ENCODE data around the gene IGSF6.
"Not testable (repeated sequence)": the region's sequence is repeated elsewhere in the genome, so short reads cannot be mapped to it uniquely, and the experiment has no call there.

IGSF6 gene

DNA sequence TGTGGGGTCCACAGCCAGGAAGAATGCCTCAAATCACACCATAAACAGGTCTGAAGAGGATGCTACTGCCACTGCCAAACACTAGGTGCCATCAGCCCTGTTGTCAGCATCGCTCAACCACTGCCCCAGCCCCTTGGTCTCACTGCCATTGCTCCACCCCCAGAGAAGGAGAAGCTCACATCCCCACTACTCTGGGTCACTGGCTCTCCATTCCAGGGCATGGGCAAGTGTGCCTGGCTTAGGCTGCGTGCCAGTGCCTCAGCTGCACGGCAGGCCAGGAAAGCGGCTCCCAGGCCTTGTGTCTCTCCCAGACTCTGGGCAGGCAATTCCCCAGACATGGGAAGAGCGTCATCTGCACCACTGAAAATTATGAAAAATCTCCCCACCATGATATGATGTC lies 1.2 kb upstream of the IGSF6 start:
- DNase-seq (ENCODE audit: extremely low read depth, low read depth): no peak
- no peak for TF ChIP-seq CTCF (IDR thresholded peaks at IDR 0.05; ENCODE audit: low read depth, low read length)

DNA sequence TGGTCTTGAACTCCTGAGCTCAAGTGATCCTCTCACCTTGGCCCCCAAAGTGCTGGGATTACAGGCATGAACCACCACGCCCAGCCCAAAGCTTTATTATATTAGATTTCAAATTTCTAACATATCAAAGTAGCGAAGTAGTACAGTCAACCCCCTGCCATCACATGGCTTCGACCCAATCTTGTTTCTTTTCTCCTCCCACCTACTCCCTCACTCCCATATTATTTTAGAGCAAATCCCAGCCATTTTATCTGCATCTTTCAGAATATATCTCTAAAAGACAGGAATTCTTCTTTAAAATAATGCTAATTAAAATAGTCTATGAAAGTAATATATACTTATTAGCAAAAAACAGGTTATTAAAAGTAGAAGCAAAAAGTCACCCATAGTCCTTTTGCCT lies 893 bp downstream of the IGSF6 start:
- TF ChIP-seq CTCF (IDR thresholded peaks at IDR 0.05; ENCODE audit: low read depth, low read length): no peak
- no peak for DNase-seq (ENCODE audit: extremely low read depth, low read depth)

- TF ChIP-seq CTCF (IDR thresholded peaks at IDR 0.05; ENCODE audit: low read depth, low read length): no peak
Observed at GRCh38 chr16:21650521-21650920, 1.9 kb downstream of the IGSF6 start.

DNA sequence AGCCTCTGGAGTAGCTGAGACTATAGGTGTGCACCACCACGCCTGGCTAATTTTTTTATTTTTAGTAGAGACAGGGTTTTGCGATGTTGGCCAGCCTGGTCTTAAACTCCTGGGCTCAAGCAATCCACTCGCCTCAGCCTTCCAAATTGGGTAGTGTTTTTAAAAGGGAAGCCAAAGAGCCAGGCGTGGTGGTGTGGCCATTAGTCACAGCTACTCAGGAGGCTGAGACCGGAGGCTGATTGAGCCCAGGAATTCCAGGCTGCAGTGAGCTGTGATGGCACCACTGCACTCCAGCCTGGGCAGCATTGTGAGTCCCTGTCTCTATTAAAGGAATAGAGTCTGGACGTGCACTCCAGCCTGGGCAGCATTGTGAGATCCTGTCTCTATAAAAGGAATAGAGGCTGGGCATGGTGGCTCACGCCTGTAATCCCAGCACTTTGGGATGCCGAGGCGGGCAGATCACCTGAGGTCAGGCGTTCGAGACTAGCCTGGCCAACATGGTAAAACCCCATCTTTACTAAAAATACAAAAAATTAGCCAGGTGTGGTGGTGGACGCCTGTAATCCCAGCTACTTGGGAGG lies 2.5 kb downstream of the IGSF6 start:
- DNase-seq (ENCODE audit: extremely low read depth, low read depth): not testable (repeated sequence)

More at GRCh38 chr16:21650521-21650920, 1.9 kb downstream of the IGSF6 start:
- DNase-seq (ENCODE audit: extremely low read depth, low read depth): no peak

GRCh38 chr16:21647562-21648164 lies 4.7 kb downstream of the IGSF6 start:
- DNase-seq (ENCODE audit: extremely low read depth, low read depth): no peak
- no peak for TF ChIP-seq CTCF (IDR thresholded peaks at IDR 0.05; ENCODE audit: low read depth, low read length)

- no peak for TF ChIP-seq CTCF (IDR thresholded peaks at IDR 0.05; ENCODE audit: low read depth, low read length)
- DNase-seq (ENCODE audit: extremely low read depth, low read depth): no peak
Observed at GRCh38 chr16:21646721-21647561, 5.5 kb downstream of the IGSF6 start.

GRCh38 chr16:21646091-21646490 lies 6.3 kb downstream of the IGSF6 start:
- DNase-seq (ENCODE audit: extremely low read depth, low read depth): no peak
- TF ChIP-seq CTCF (IDR thresholded peaks at IDR 0.05; ENCODE audit: low read depth, low read length): no peak
